IMR-90 (cell line): ENCODE measurements around the gene KCNQ2. TPM values are rescaled to one million over a fixed set of nuclear protein-coding genes. Genes with fewer than 3 reads are reported as not detected.

Experiments used
- ATAC-seq: fragments of 200-7000 bp; cut with Tn5 transposase; 2 replicates; pipeline ENCODE4 v1.9.1; 2020; ENCODE audit warnings: low read depth, mild to moderate bottlenecking, moderate library complexity
- BruUV-seq: library from RNA; stranded (reverse); fragments of 400-500 nt; replicated peaks from 2 replicates; lab custom pipeline; 2021; lab: Mats Ljungman, UMichigan
- CTCF ChIA-PET: fragments of 300-600 bp; formaldehyde crosslinking; extraction: SDS; loops from one replicate; lab custom pipeline; 2021; ENCODE audit warnings: antibody characterized with exemption; lab: Yijun Ruan, JAX
- POLR2A ChIA-PET: fragments of 300-600 bp; sonication (Branson Sonifier 250); formaldehyde crosslinking; loops from one replicate; lab custom pipeline; 2022; ENCODE audit warnings: antibody characterized with exemption; ENCODE audit not compliant: unreplicated experiment; lab: Charles Lee
- DNase-seq: peaks from one replicate; pipeline ENCODE4 v3.0.0; 2013
- H2AFZ ChIP-seq: replicated peaks from 2 replicates; pipeline ENCODE3; 2013; ENCODE audit warnings: low read length, mild to moderate bottlenecking; ENCODE audit not compliant: poor library complexity
- H2AK5ac ChIP-seq: 2 replicates; pipeline ENCODE4 v1.6.1; 2013; ENCODE audit warnings: low read depth, low read length, inconsistent platforms
- H2AK9ac ChIP-seq: replicated peaks from 2 replicates; pipeline ENCODE3; 2013; ENCODE audit warnings: mild to moderate bottlenecking, low read depth, low read length, moderate library complexity; ENCODE audit not compliant: poor library complexity
- H2BK120ac ChIP-seq: 2 replicates; pipeline ENCODE4 v1.6.1; 2013; ENCODE audit warnings: low read depth, low read length, inconsistent platforms
- H2BK15ac ChIP-seq: 3 replicates; pipeline ENCODE4 v1.6.1; 2013; ENCODE audit warnings: low read depth, low read length, inconsistent platforms
- H2BK20ac ChIP-seq: 2 replicates; pipeline ENCODE4 v1.6.1; 2013; ENCODE audit warnings: low read depth, mild to moderate bottlenecking, inconsistent platforms, low read length, moderate library complexity
- H2BK5ac ChIP-seq: 2 replicates; pipeline ENCODE4 v1.6.1; 2013; ENCODE audit warnings: mild to moderate bottlenecking, low read depth, low read length, inconsistent platforms; ENCODE audit not compliant: poor library complexity, severe bottlenecking
- H3K14ac ChIP-seq: replicated peaks from 2 replicates; pipeline ENCODE4 v1.6.1; 2013; ENCODE audit warnings: low read depth, low read length, inconsistent platforms
- H3K18ac ChIP-seq: 2 replicates; pipeline ENCODE4 v1.6.1; 2013; ENCODE audit warnings: low read depth, low read length, control low read depth
- H3K23ac ChIP-seq: 2 replicates; pipeline ENCODE4 v1.6.1; 2013; ENCODE audit warnings: low read depth, low read length, inconsistent platforms
- H3K27ac ChIP-seq: 2 replicates; pipeline ENCODE4 v1.5.1; 2013; ENCODE audit warnings: mild to moderate bottlenecking, control low read depth, low read length; ENCODE audit not compliant: insufficient read depth
- H3K27me3 ChIP-seq: 2 replicates; pipeline ENCODE4 v1.6.1; 2013; ENCODE audit warnings: low read length; ENCODE audit not compliant: control insufficient read depth, insufficient read depth
- H3K36me3 ChIP-seq: 2 replicates; pipeline ENCODE4 v1.6.1; 2013; ENCODE audit warnings: low read length, mixed read lengths; ENCODE audit not compliant: control insufficient read depth, insufficient read depth
- H3K4ac ChIP-seq: 2 replicates; pipeline ENCODE4 v1.6.1; 2013; ENCODE audit warnings: low read depth, low read length, inconsistent platforms
- H3K4me1 ChIP-seq: 2 replicates; pipeline ENCODE4 v1.6.1; 2013; ENCODE audit warnings: low read length, mixed read lengths; ENCODE audit not compliant: control insufficient read depth, insufficient read depth
- H3K4me2 ChIP-seq: 2 replicates; pipeline ENCODE4 v1.6.1; 2013; ENCODE audit warnings: low read depth, mild to moderate bottlenecking, control low read depth, low read length, moderate library complexity
- H3K4me3 ChIP-seq: 2 replicates; pipeline ENCODE4 v1.5.1; 2013; ENCODE audit warnings: low read depth, mild to moderate bottlenecking, control low read depth, low read length, moderate library complexity; ENCODE audit not compliant: insufficient read depth
- H3K56ac ChIP-seq: 2 replicates; pipeline ENCODE4 v1.6.1; 2013; ENCODE audit warnings: low read length, inconsistent platforms; ENCODE audit not compliant: insufficient read depth; ENCODE audit errors: extremely low read depth
- H3K79me1 ChIP-seq, 2 experiments: 2 replicates each; pipeline ENCODE4 v1.6.1; 2013; ENCODE audit warnings: low read length in 2 of 2, inconsistent platforms in 1 of 2, low read depth in 1 of 2
- H3K9ac ChIP-seq: 2 replicates; pipeline ENCODE4 v1.6.1; 2013; ENCODE audit warnings: low read depth, low read length, control low read depth
- H3K9me1 ChIP-seq: 2 replicates; pipeline ENCODE4 v1.6.1; 2013; ENCODE audit warnings: low read length, inconsistent platforms; ENCODE audit not compliant: insufficient read depth
- H3K9me3 ChIP-seq: 2 replicates; pipeline ENCODE4 v1.6.1; 2013; ENCODE audit warnings: low read length; ENCODE audit not compliant: control insufficient read depth, insufficient read depth
- H4K20me1 ChIP-seq: 2 replicates; pipeline ENCODE4 v1.6.1; 2013; ENCODE audit warnings: low read length, inconsistent platforms; ENCODE audit not compliant: insufficient read depth
- H4K5ac ChIP-seq: 2 replicates; pipeline ENCODE4 v1.6.1; 2013; ENCODE audit warnings: mild to moderate bottlenecking, low read depth, low read length, control low read depth
- H4K8ac ChIP-seq, 2 experiments: 2 replicates each; pipeline ENCODE4 v1.6.1; 2013; ENCODE audit warnings: low read depth in 2 of 2, low read length in 2 of 2, control low read depth in 1 of 2, inconsistent platforms in 1 of 2
- H4K91ac ChIP-seq: 2 replicates; pipeline ENCODE4 v1.6.1; 2013; ENCODE audit warnings: low read depth, low read length, inconsistent platforms; ENCODE audit not compliant: insufficient read depth
- BHLHE40 ChIP-seq: fragments of 150-350 bp; IDR thresholded peaks from 2 replicates; pipeline ENCODE4 v1.6.1; 2016; ENCODE audit warnings: mild to moderate bottlenecking, low read depth, low read length
- CEBPB ChIP-seq: IDR thresholded peaks from 2 replicates; pipeline ENCODE4 v1.6.1; 2012; ENCODE audit warnings: low read depth, low read length, improper control_type of control experiment
- CHD1 ChIP-seq: IDR thresholded peaks from 2 replicates; pipeline ENCODE4 v1.6.1; 2012; ENCODE audit warnings: low read depth, low read length, improper control_type of control experiment
- FOS ChIP-seq: fragments of 150-350 bp; IDR thresholded peaks from 2 replicates; pipeline ENCODE4 v1.6.1; 2016; ENCODE audit warnings: low read depth, low read length
- MAZ ChIP-seq: IDR thresholded peaks from 2 replicates; pipeline ENCODE4 v1.6.1; 2012; ENCODE audit warnings: low read depth, mild to moderate bottlenecking, low read length, improper control_type of control experiment, moderate library complexity, borderline replicate concordance
- MXI1 ChIP-seq: IDR thresholded peaks from 2 replicates; pipeline ENCODE4 v1.6.1; 2012; ENCODE audit warnings: low read depth, mild to moderate bottlenecking, low read length, moderate library complexity, borderline replicate concordance
- NFE2L2 ChIP-seq: fragments of 150-350 bp; IDR thresholded peaks from 2 replicates; pipeline ENCODE4 v1.6.1; 2016; ENCODE audit warnings: low read depth, mild to moderate bottlenecking, low read length
- POLR2A ChIP-seq: IDR thresholded peaks from 2 replicates; pipeline ENCODE4 v1.6.1; 2012; ENCODE audit warnings: mild to moderate bottlenecking, low read depth, low read length
- RAD21 ChIP-seq: IDR thresholded peaks from 2 replicates; pipeline ENCODE4 v1.6.1; 2012; ENCODE audit warnings: low read length, improper control_type of control experiment
- SMC3 ChIP-seq: fragments of 150-350 bp; IDR thresholded peaks from 2 replicates; pipeline ENCODE4 v1.6.1; 2016; ENCODE audit warnings: low read depth, mild to moderate bottlenecking, antibody characterized with exemption, low read length, moderate library complexity
- USF2 ChIP-seq: fragments of 150-350 bp; IDR thresholded peaks from 2 replicates; pipeline ENCODE4 v1.6.1; 2017; ENCODE audit warnings: mild to moderate bottlenecking, antibody characterized with exemption, low read length, low read depth
- WGBS, 2 experiments: methylation state at CpG; one replicate each; pipeline versions ENCODE4 v1.1.5 to v1.1.7; 2013; ENCODE audit warnings: missing lambda C conversion rate in 2 of 2; ENCODE audit not compliant: insufficient read length in 1 of 2; ENCODE audit errors: extremely low coverage in 2 of 2; 5-methylcytosine and 5-hydroxymethylcytosine counted together
- dilution Hi-C: fragments of 300-500 bp; cut with HindIII; formaldehyde crosslinking; loops from one replicate; pipeline ENCODE4 v1.14.3; 2018; ENCODE audit warnings: low sequenced_read_pairs; ENCODE audit not compliant: unreplicated experiment
- in situ Hi-C: fragments of 300-500 bp; cut with MboI; formaldehyde crosslinking; loops from 3 replicates; pipeline ENCODE4 v1.14.3; 2019; ENCODE audit warnings: low sequenced_read_pairs, inconsistent platforms, mixed read lengths
- intact Hi-C: fragments of 100-400 bp; cut with micrococcal nuclease; formaldehyde crosslinking; loops from 2 replicates; pipeline ENCODE4 v1.10.0; 2022
- polyA plus RNA-seq, 3 experiments: library from polyadenylated mRNA; depleted of rRNA; stranded (reverse); fragments of >200 nt; gene quantifications; 2 replicates each; pipeline ENCODE4 v1.2.3, GENCODE V29; 2012; ENCODE audit warnings: low replicate concordance in 1 of 3
- total RNA-seq: library from RNA; depleted of rRNA; stranded (reverse); fragments of >200 nt; gene quantifications from 2 replicates; pipeline ENCODE4 v1.2.3, GENCODE V29; 2012

Gene KCNQ2
- total and polyA plus RNA-seq, 2 of the 4 experiments (the other 2 are of a cell fraction) = 0.02 TPM; not detected in 1

GRCh38 chr20:63504642-63505041 is 32.2 kb upstream of the KCNQ2 start:
- no peak for ATAC-seq
- BruUV-seq = no TSS peak
- Histone ChIP-seq H3K4me1 (0 out of 2 replicates have a peak, but pooled peaks cover 1% of the 10 kb centered on the region), H3K36me3 (no peaks in the 10 kb centered on the region), H3K9me3 (peaks cover 29% of the 10 kb centered on the region), H3K56ac (no peak overlapping the region), H2BK15ac (no peak overlapping the region), H2BK5ac (no peak overlapping the region), H2BK20ac (no peak overlapping the region), H2AK9ac (no peak overlapping the region), H3K4me3 (no peak overlapping the region), H2AFZ (no peak overlapping the region), H3K14ac (no peak overlapping the region), H3K18ac (no peak overlapping the region), H2AK5ac (no peak overlapping the region), H4K8ac (no peak overlapping the region), H4K20me1 (no peaks in the 10 kb centered on the region), H3K4ac (no peak overlapping the region), H3K9ac (no peak overlapping the region), H3K9me1 (no peaks in the 10 kb centered on the region), H3K79me1 (no peaks in the 10 kb centered on the region), H4K91ac (no peak overlapping the region), H3K23ac (no peak overlapping the region), H3K27ac (no peak overlapping the region), H4K5ac (no peak overlapping the region), H2BK120ac (no peak overlapping the region), H3K27me3 (peaks cover 49% of the 10 kb centered on the region), H3K4me2 (no peak overlapping the region)
- WGBS, 2 experiments = 100% methylated on average over 1 of the region's 9 CpGs; no CpG with 5 or more reads in 1 of the 2 experiments
- in situ Hi-C loops (no loop called here), dilution Hi-C loops (no loop called here), intact Hi-C loops (no loop called here)
- CTCF ChIA-PET = no interaction called here
- TF ChIP-seq NFE2L2 = no peak
- no peak for TF ChIP-seq BHLHE40
- TF ChIP-seq USF2 = no peak
- no peak for TF ChIP-seq CHD1
- no peak for TF ChIP-seq POLR2A
- no peak for TF ChIP-seq SMC3
- TF ChIP-seq MAZ = no peak
- TF ChIP-seq CEBPB = no peak
- no peak for TF ChIP-seq RAD21
- TF ChIP-seq MXI1 = no peak
- no peak for TF ChIP-seq FOS
- no peak for DNase-seq
- POLR2A ChIA-PET = no interaction called here
